GM10248 (cell line): ENCODE data around the gene TTC23L.

Experiments
- CTCF ChIA-PET: fragments of 300-600 bp; sonication (Branson Sonifier 250); formaldehyde crosslinking; extraction: SDS; loops from one replicate; lab custom pipeline; 2021; ENCODE audit warnings: antibody characterized with exemption; lab: Yijun Ruan, JAX
- POLR2A ChIA-PET: fragments of 350-650 bp; sonication (Branson Sonifier 250); formaldehyde crosslinking; extraction: SDS; loops from one replicate; lab custom pipeline; 2020; ENCODE audit warnings: antibody characterized with exemption; lab: Yijun Ruan, JAX
- DNase-seq: peaks from one replicate; pipeline ENCODE4 v3.0.0; 2012; ENCODE audit errors: extremely low spot score
- TF ChIP-seq, protein P1 (sequence below): IDR thresholded peaks from 2 replicates; pipeline ENCODE4 v1.5.1; 2012; ENCODE audit warnings: mild to moderate bottlenecking, low read depth; ENCODE audit errors: extremely low read depth, missing control alignments, control extremely low read depth

Gene TTC23L

DNA sequence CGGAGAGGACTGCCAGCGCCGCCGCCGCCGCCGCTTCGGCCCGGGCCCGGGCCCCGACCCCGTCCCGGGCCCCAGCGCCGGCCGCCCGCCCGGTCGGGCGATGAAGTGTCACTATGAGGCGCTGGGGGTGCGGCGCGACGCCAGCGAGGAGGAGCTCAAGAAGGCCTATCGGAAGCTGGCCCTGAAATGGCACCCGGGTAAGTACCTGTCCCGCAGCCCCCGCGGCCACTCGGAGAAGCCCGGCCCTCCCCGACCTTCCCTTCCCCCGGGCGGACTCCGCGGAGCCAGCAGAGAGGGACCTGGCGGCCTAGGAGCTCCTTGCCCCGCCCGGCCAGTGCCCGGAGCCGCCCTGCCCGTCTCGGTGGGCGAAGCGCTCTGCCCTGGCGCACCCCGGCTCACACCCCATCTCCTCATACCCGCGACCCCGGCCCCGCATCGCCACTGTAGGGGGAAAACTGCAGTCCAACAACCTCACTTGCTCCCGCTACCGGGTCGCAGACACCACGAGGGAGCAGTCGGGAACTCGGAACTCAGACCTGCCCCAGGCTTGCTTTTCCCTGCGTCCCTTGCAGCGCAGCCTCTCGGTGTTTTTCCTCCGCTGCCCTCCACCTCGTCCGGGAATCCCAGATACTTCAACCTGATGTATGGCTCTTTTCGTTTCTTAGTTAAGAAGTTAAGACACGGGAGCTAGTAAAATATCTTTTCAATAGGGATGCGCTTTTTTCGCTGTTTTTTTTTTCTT, 90.9 kb downstream of the TTC23L start:
- POLR2A ChIA-PET, result interaction anchor here (0.7 to 3.6 kb wide), 6 partner anchors 9 to 74 kb away, joined by 3 to 41 read pairs (median 3); partner anchors contain the start of genes BRIX1 and RAD1
- TF ChIP-seq, protein P1, sequence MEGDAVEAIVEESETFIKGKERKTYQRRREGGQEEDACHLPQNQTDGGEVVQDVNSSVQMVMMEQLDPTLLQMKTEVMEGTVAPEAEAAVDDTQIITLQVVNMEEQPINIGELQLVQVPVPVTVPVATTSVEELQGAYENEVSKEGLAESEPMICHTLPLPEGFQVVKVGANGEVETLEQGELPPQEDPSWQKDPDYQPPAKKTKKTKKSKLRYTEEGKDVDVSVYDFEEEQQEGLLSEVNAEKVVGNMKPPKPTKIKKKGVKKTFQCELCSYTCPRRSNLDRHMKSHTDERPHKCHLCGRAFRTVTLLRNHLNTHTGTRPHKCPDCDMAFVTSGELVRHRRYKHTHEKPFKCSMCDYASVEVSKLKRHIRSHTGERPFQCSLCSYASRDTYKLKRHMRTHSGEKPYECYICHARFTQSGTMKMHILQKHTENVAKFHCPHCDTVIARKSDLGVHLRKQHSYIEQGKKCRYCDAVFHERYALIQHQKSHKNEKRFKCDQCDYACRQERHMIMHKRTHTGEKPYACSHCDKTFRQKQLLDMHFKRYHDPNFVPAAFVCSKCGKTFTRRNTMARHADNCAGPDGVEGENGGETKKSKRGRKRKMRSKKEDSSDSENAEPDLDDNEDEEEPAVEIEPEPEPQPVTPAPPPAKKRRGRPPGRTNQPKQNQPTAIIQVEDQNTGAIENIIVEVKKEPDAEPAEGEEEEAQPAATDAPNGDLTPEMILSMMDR, result no peak
- CTCF ChIA-PET, result interaction anchor here (0.6 to 2.2 kb wide), 14 partner anchors 9 to 458 kb away, joined by 3 to 25 read pairs (median 3); partner anchors contain the start of genes BRIX1 and RAD1
- peak; percentile 89 for DNase-seq

DNA sequence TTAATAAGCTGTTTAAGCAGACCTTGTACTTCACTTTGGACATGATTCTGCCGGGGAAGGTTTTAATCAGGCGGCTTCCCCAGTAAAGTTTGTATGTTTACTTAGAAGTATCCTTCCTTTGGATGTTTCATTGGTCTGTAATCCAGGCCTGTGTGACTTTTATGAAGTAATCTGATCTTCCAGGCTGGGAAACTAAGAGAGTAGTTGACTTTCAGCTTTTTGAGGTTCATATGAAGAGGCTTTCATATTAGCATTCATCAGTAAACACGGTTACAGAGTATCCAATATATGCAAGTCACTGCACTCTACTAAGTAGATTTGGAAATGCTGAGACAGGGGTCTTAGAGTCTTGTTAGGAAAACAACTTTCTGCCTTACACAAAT, 91.5 kb downstream of the TTC23L start:
- DNase-seq, result no peak
- ChIA-PET CTCF (interaction anchor here (0.9 to 2.2 kb wide), 6 partner anchors 15 to 430 kb away, joined by 3 to 25 read pairs (median 4); partner anchors contain the start of genes BRIX1 and RAD1), POLR2A (interaction anchor here (0.7 to 3.6 kb wide), 5 partner anchors 8 to 73 kb away, joined by 3 to 41 read pairs (median 3); partner anchors contain the start of genes BRIX1 and RAD1)
- TF ChIP-seq, protein P1, result no peak

DNA sequence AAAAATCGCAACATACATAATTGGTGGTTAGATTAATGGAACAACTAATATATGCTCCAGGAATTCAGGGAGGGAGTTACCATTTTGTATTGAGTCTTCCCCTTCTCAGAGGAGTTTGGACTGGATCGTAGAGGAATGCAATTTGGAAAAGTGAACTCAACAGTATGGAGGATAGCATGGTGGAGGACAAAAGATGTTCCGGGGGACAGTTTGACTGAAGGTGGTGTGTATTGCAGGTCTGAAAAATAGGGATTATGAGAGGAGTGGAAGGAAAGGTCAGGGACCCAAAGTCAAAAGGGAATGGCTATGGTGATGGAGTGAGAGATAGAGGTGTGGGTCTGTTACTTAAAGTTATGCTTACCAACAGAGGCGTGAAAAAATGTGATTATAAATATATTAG, 91.9 kb downstream of the TTC23L start:
- DNase-seq, result no peak
- CTCF ChIA-PET, result interaction anchor here (0.9 to 1.6 kb wide), 2 partner anchors 18 to 27 kb away, joined by 3 to 4 read pairs; no protein-coding TSS in a partner anchor
- POLR2A ChIA-PET, result interaction anchor here (3.6 kb wide), 1 partner anchor 15 kb away, joined by 41 read pairs; the partner anchor contains the start of genes BRIX1 and RAD1
- TF ChIP-seq, protein P1, result no peak

DNA sequence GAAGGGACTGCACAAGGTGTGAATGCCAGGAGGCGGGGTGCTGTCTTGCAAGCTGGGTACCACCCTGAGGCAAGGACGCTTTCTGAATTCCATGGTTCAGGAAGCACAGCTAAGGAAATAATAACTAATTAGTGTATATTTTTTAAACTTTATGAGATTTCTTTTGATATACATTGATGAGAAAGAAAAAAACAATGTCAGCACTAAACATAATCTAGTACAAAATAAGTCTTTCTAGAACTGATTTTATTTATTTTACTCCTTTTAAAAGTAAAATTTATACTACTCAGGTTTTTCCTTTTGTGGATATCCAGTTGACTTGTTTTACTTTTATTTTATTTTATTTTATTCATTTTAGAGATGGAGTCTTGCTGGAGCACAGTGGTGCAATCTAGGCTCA, 94.0 kb downstream of the TTC23L start:
- no peak for DNase-seq
- ChIA-PET CTCF (interaction anchor here (1.2 to 1.7 kb wide), 3 partner anchors 11 to 70 kb away, joined by 3 to 5 read pairs (median 5); no protein-coding TSS in a partner anchor), POLR2A (no interaction called here)
- TF ChIP-seq, protein P1, result no peak

DNA sequence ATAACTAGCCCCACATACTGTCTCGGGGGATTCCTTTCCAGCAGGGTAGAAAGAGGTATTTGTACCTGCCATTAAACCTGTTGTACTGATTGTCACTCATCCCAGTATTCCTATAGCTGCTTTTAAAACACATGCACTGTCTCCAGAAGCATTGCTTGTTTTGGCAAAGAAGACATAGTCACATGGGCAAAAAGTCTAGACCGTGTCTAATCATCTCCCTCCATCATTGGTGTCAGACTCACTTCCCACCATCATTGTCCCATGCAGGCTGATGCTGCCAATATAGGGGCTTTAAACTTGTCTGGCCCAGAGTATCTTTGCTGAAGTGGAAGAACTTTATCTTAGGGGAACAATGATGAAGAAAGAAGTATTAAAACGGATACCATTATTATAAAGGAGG, 103.0 kb downstream of the TTC23L start:
- no peak for DNase-seq
- TF ChIP-seq, protein P1, result no peak
- POLR2A ChIA-PET, result no interaction called here
- CTCF ChIA-PET, result no interaction called here

DNA sequence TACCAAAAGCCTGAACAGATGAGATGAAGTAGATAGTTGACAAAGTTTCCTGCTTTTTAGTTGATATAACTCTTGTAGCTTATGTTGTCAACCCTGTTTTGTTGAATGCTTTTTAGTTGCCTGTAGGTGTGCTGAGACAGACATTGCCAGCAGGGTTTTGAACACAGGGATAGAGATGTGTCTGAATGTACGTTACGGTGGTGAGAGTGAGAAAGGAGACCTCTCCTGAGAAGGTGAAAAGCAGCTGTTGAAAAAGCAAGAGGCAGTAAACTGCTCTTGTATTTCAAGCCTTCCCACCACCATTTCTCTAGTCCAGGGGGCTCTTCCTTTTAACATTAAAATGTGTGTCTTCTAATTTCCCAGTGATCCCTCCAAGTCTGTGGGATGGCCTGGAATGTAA, 105.1 kb downstream of the TTC23L start:
- TF ChIP-seq, protein P1, result no peak
- CTCF ChIA-PET, result interaction anchor here (0.9 to 1.5 kb wide), 4 partner anchors 10 to 15 kb away, joined by 3 to 6 read pairs (median 5); partner anchors contain the start of gene DNAJC21
- DNase-seq, result no peak
- POLR2A ChIA-PET, result no interaction called here
